Transverse colon (tissue), 4 donors: ENCODE measurements around the gene NCAPD3. TPM values are rescaled to one million over a fixed set of nuclear protein-coding genes. Genes with fewer than 3 reads are reported as not detected.

Source experiments
- DNase-seq: peaks from one replicate; pipeline ENCODE4 v3.0.0-alpha.2; 2019
- H3K27ac ChIP-seq, 4 donors: fragments of 200-600 bp; sonication (generic); 2 replicates each; pipeline ENCODE4 v1.5.1; 2016 to 2018; ENCODE audit warnings: inconsistent platforms in 4 of 4
- H3K27me3 ChIP-seq: fragments of 200-600 bp; sonication (generic); 2 replicates; pipeline ENCODE4 v1.5.1; 2017; ENCODE audit warnings: inconsistent platforms
- H3K36me3 ChIP-seq, 4 donors: fragments of 200-600 bp; sonication (generic); 2 replicates each; pipeline ENCODE4 v1.5.1; 2017 to 2019; ENCODE audit warnings: inconsistent platforms in 4 of 4
- H3K4me1 ChIP-seq, 4 donors: fragments of 200-600 bp; sonication (generic); 2 replicates each; pipeline ENCODE4 v1.5.1; 2017 to 2020; ENCODE audit warnings: inconsistent platforms in 4 of 4
- H3K4me3 ChIP-seq, 4 donors: fragments of 200-600 bp; sonication (generic); 1 replicate in 1 of 4; 2 replicates in 3 of 4; pipeline versions ENCODE4 v1.5.1 to v1.6.1; 2017 to 2019; ENCODE audit warnings: inconsistent platforms in 4 of 4
- H3K9me3 ChIP-seq, 2 donors: fragments of 200-600 bp; sonication (generic); 2 replicates each; pipeline ENCODE4 v1.5.1; 2017 to 2019; ENCODE audit warnings: inconsistent platforms in 2 of 2
- CTCF ChIP-seq, 5 experiments: fragments of 200-600 bp in 3 of 5; fragments of 450-650 bp in 2 of 5; sonication (generic) in 3 of 5; IDR thresholded peaks; 1 replicate in 2 of 5; 2 replicates in 3 of 5; pipeline ENCODE4 v1.5.1; 2016 to 2017; ENCODE audit warnings: antibody characterized with exemption in 5 of 5, inconsistent platforms in 3 of 5, mild to moderate bottlenecking in 2 of 5, moderate library complexity in 1 of 5
- EP300 ChIP-seq: sonication (generic); formaldehyde crosslinking; IDR thresholded peaks from one replicate; pipeline ENCODE4 v1.6.1; 2017; ENCODE audit warnings: antibody characterized with exemption, low read depth
- POLR2A ChIP-seq: fragments of 450-650 bp; IDR thresholded peaks from one replicate; pipeline ENCODE4 v1.6.1; 2016; ENCODE audit warnings: antibody characterized with exemption, mild to moderate bottlenecking, moderate library complexity
- POLR2AphosphoS5 ChIP-seq, 3 donors: sonication (generic); formaldehyde crosslinking; IDR thresholded peaks; one replicate each; pipeline ENCODE4 v1.6.1; 2016; ENCODE audit warnings: antibody characterized with exemption in 3 of 3
- WGBS, 2 donors: methylation state at CpG; one replicate each; pipeline ENCODE4 v1.1.5; 2018; ENCODE audit warnings: low coverage in 1 of 2; 5-methylcytosine and 5-hydroxymethylcytosine counted together
- in situ Hi-C, 4 donors: fragments of 200-750 bp; cut with MboI; loops; one replicate each; pipeline versions ENCODE4 v1.15.0 to v1.15.1; 2017; ENCODE audit warnings: low sequenced_read_pairs in 3 of 4, low pct_ligation_motif_present in 1 of 4, low pct_unique_long_range_greater_than_20kb in 1 of 4
- intact Hi-C: fragments of 100-400 bp; cut with DNase I; formaldehyde crosslinking; loops from one replicate; pipeline ENCODE4 v1.15.1; 2023; ENCODE audit warnings: low total_unique reads
- total RNA-seq, 4 donors: library from RNA; depleted of rRNA; stranded (reverse); fragments of >200 nt; gene quantifications; one replicate each; pipeline ENCODE4 v1.1.0, GENCODE V29; 2016

Gene NCAPD3
- total RNA-seq, 4 donors from 2014 or later: 7.0 to 21.3 (median 13.8) TPM

DNA sequence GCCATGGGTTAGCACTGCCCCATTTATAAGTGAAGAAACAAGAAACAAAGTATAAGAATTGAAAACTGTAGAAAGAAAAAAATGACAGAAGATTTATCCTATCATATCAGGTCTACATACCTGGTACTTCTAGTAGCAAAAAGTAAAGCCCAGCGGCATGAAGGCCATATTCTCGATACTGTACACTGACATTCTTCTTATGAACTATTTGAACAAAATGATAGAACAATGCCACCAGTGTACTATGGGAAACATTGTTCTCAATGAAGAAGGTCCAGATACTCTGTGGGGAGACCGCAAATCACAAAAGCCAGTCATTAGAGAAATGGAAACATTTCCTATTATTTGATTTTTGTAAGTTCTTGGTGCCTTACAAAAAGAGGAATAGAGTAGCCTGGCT is 7.0 kb downstream of the NCAPD3 start:
- no peak for TF ChIP-seq CTCF (IDR thresholded peaks at IDR 0.05)
- TF ChIP-seq POLR2AphosphoS5 (IDR thresholded peaks at IDR 0.05): no peak
- no peak for TF ChIP-seq POLR2A
- TF ChIP-seq EP300: no peak
- H3K9me3 ChIP-seq: no peaks in the 10 kb centered on the region
- 96% methylated on average over 3 of the region's 3 CpGs for whole genome bisulfite sequencing, 2 donors
- in situ Hi-C loops (no loop called here), intact Hi-C loops (no loop called here)
- no peak overlapping the region for H3K27ac ChIP-seq
- no peak overlapping the region for H3K4me3 ChIP-seq
- no peaks in the 10 kb centered on the region for H3K4me1 ChIP-seq
- H3K36me3 ChIP-seq: no peaks in the 10 kb centered on the region
- DNase-seq: no peak
- no peaks in the 10 kb centered on the region for H3K27me3 ChIP-seq

DNA sequence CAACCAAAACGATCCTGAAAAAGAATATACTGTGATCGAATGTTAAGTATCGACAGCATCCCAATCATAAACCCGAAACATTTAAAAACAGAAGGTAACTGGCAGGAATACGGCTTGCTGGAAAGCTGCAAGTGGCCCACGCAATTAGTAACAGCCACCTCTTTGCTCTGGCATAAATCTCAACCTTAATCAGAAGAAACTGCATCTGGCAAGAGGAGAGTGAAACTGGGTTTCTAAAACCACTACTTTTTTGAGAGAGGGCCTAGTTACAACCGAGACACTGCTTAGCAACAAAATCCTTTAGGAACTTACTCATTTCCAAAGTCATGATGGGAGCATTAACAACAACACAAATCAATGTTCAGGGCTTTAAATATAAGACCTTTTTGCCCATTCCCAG is 7.9 kb downstream of the NCAPD3 start:
- intact Hi-C loops: no loop called here
- no peak for DNase-seq
- 88 to 92% methylated on average over 7 of the region's 7 CpGs for WGBS, 2 donors
- no peak overlapping the region for H3K4me3 ChIP-seq
- no peaks in the 10 kb centered on the region for H3K36me3 ChIP-seq
- H3K9me3 ChIP-seq: no peaks in the 10 kb centered on the region
- TF ChIP-seq CTCF (IDR thresholded peaks at IDR 0.05): no peak
- no peak for TF ChIP-seq POLR2AphosphoS5 (IDR thresholded peaks at IDR 0.05)
- TF ChIP-seq POLR2A: no peak
- no peak for TF ChIP-seq EP300
- in situ Hi-C loops: no loop called here
- no peaks in the 10 kb centered on the region for H3K27me3 ChIP-seq
- no peaks in the 10 kb centered on the region for H3K4me1 ChIP-seq
- no peak overlapping the region for H3K27ac ChIP-seq

DNA sequence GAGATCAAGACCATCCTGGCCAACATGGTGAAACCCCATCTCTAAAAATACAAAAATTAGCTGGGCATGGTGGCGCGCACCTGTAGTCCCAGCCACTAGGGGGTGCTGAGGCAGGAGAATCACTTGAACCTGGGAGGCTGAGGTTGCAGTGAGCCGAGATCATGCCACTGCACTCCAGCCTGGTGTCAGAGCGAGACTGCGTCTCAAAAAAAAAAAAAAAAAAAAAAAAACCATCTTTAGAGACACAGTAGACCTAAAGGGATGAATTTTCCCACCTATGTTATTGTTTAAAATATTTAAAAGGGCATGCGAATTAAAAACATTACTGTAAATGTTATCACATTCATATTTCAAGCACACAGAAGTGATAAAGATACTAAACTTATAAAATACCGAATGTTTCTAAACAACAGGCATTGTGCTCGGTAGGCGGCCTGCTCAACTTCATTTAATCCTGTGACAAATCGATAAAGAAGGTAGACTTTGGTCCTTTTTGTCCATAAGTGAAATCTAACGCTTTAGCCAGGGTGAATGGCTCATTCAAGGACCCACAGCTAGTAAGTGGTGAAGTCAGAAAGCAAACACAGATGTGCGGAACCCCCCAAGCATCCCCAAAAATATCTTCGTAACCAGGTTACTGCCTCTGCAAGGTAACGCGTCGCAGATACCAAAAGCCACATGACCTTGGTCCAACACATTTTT is 16.1 kb downstream of the NCAPD3 start:
- intact Hi-C loops: no loop called here
- Histone ChIP-seq H3K4me3 (no peak overlapping the region), H3K36me3 (peaks cover 0 to 34% (median 6%) of the 10 kb centered on the region in 4 donors), H3K27ac (no peak overlapping the region), H3K4me1 (no peaks in the 10 kb centered on the region), H3K27me3 (no peaks in the 10 kb centered on the region), H3K9me3 (no peaks in the 10 kb centered on the region)
- DNase-seq: peak; percentile 47
- no peak for TF ChIP-seq EP300
- TF ChIP-seq CTCF (IDR thresholded peaks at IDR 0.05): peak; percentile 58 to 80 (median 70)
- 83 to 88% methylated on average over 15 to 16 of the region's 16 CpGs for WGBS, 2 donors
- in situ Hi-C loops: no loop called here

- intact Hi-C loops: no loop called here
- TF ChIP-seq EP300: no peak
- TF ChIP-seq POLR2A: no peak
- no peak for TF ChIP-seq POLR2AphosphoS5 (IDR thresholded peaks at IDR 0.05)
- TF ChIP-seq CTCF (IDR thresholded peaks at IDR 0.05): no peak
- no peaks in the 10 kb centered on the region for H3K4me1 ChIP-seq
- H3K36me3 ChIP-seq: peaks cover 0 to 44% (median 12%) of the 10 kb centered on the region in 4 donors
- no peak for DNase-seq
- H3K27me3 ChIP-seq: no peaks in the 10 kb centered on the region
- WGBS, 2 donors: 90 to 91% methylated on average over 2 to 5 of the region's 5 CpGs
- H3K4me3 ChIP-seq: no peak overlapping the region
- no peak overlapping the region for H3K27ac ChIP-seq
- H3K9me3 ChIP-seq: no peaks in the 10 kb centered on the region
- in situ Hi-C loops: no loop called here
These were observed 17.6 kb downstream of the NCAPD3 start for GRCh38 chr11:134206185-134206584.
